ENCODE data around the gene ARHGEF6. TPM values are rescaled to one million over a fixed set of nuclear protein-coding genes. Genes with fewer than 3 reads are reported as not detected.

Gene ARHGEF6
- total and polyA plus RNA-seq, 8 donors: 11.9 to 21.6 (median 19.2) TPM

DNA sequence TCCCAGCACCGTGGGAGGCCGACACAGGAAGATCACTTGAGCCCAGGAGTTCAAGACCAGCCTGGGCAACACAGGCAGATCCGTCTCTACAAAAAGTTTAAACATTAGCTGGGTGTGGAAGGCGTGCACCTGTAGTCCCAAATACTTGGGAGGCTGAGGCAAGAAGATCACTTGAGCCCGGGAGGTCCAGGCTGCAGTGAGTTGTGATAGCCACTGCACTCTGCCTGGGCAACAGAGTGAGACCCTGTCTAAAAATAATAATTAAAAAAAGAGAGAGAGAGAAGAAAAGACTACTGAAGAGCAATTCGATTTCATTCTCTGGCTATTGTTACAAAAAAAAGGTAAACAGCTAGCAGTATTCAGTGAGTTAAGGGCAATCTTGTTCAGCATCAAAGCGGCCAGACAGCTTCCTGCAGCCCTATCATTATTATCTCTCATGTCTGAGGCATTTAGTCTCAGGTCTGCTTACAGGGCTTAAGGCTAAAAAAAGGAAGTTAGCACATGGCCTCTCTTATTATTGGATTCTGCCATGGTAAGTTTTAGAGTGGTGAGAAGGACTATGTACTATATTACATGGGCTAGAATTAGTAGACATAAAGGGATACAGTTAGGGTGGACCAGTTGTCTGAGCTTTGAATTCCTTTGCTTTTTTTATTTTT lies 37.9 kb downstream of the ARHGEF6 start:
- TF ChIP-seq, protein P1, sequence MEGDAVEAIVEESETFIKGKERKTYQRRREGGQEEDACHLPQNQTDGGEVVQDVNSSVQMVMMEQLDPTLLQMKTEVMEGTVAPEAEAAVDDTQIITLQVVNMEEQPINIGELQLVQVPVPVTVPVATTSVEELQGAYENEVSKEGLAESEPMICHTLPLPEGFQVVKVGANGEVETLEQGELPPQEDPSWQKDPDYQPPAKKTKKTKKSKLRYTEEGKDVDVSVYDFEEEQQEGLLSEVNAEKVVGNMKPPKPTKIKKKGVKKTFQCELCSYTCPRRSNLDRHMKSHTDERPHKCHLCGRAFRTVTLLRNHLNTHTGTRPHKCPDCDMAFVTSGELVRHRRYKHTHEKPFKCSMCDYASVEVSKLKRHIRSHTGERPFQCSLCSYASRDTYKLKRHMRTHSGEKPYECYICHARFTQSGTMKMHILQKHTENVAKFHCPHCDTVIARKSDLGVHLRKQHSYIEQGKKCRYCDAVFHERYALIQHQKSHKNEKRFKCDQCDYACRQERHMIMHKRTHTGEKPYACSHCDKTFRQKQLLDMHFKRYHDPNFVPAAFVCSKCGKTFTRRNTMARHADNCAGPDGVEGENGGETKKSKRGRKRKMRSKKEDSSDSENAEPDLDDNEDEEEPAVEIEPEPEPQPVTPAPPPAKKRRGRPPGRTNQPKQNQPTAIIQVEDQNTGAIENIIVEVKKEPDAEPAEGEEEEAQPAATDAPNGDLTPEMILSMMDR (IDR thresholded peaks at IDR 0.05): no peak
- H3K36me3 ChIP-seq: no peaks in the 10 kb centered on the region
- peaks cover 0 to 30% of the 10 kb centered on the region in 2 donors for H3K4me1 ChIP-seq
- intact Hi-C loops (cut with DNase I): no loop called here
- DNase-seq: no peak
- H3K4me3 ChIP-seq: no peak overlapping the region
- H3K9me3 ChIP-seq: no peaks in the 10 kb centered on the region
- no peak overlapping the region for H3K27ac ChIP-seq
- ATAC-seq: no peak
- no peaks in the 10 kb centered on the region for H3K27me3 ChIP-seq

- TF ChIP-seq, protein P1 (IDR thresholded peaks at IDR 0.05): no peak
Measured at GRCh38 chrX:136738049-136738729, 42.5 kb downstream of the ARHGEF6 start.

GRCh38 chrX:136736690-136737089 lies 44.0 kb downstream of the ARHGEF6 start:
- H3K27me3 ChIP-seq: peaks cover 0 to 5% of the 10 kb centered on the region in 2 donors
- H3K9me3 ChIP-seq: no peaks in the 10 kb centered on the region
- intact Hi-C loops (cut with DNase I): no loop called here
- ATAC-seq (no peak), DNase-seq (no peak)
- no peaks in the 10 kb centered on the region for H3K4me1 ChIP-seq
- H3K36me3 ChIP-seq: no peaks in the 10 kb centered on the region
- no peak overlapping the region for H3K4me3 ChIP-seq
- TF ChIP-seq, protein P1 (IDR thresholded peaks at IDR 0.05): no peak
- no peak overlapping the region for H3K27ac ChIP-seq

More at GRCh38 chrX:136738049-136738729, 42.5 kb downstream of the ARHGEF6 start:
- Histone ChIP-seq H3K4me1 (no peaks in the 10 kb centered on the region), H3K4me3 (no peak overlapping the region), H3K27ac (no peak overlapping the region), H3K27me3 (peaks cover 0 to 5% of the 10 kb centered on the region in 2 donors), H3K9me3 (no peaks in the 10 kb centered on the region), H3K36me3 (no peaks in the 10 kb centered on the region)
- ATAC-seq (no peak), DNase-seq (no peak)
- intact Hi-C loops (cut with DNase I): no loop called here

- H3K4me3 ChIP-seq: no peak overlapping the region
- H3K27me3 ChIP-seq: peaks cover 0 to 5% of the 10 kb centered on the region in 2 donors
- ATAC-seq: no peak
- no peak for DNase-seq
- TF ChIP-seq, protein P1 (IDR thresholded peaks at IDR 0.05): no peak
- no peaks in the 10 kb centered on the region for H3K9me3 ChIP-seq
- H3K27ac ChIP-seq: peak overlapping the region in 1 of 2 donors; percentile 48
- no peaks in the 10 kb centered on the region for H3K4me1 ChIP-seq
- intact Hi-C loops (cut with DNase I): no loop called here
- H3K36me3 ChIP-seq: no peaks in the 10 kb centered on the region
Measured at GRCh38 chrX:136735601-136736000, 45.1 kb downstream of the ARHGEF6 start.

GRCh38 chrX:136733613-136734012 lies 47.1 kb downstream of the ARHGEF6 start:
- ATAC-seq (no peak), DNase-seq (no peak)
- Histone ChIP-seq H3K9me3 (no peaks in the 10 kb centered on the region), H3K4me3 (no peak overlapping the region), H3K4me1 (no peaks in the 10 kb centered on the region), H3K27ac (no peak overlapping the region), H3K27me3 (peaks cover 0 to 5% of the 10 kb centered on the region in 2 donors), H3K36me3 (no peaks in the 10 kb centered on the region)
- TF ChIP-seq, protein P1 (IDR thresholded peaks at IDR 0.05): no peak
- intact Hi-C loops (cut with DNase I): no loop called here

Data from left lung (tissue), 10 donors.